ENCODE measurements around the gene PHF14.

GRCh38 chr7:10924370-10924769, 49.3 kb upstream of the PHF14 start:
- TF ChIP-seq, protein P1, sequence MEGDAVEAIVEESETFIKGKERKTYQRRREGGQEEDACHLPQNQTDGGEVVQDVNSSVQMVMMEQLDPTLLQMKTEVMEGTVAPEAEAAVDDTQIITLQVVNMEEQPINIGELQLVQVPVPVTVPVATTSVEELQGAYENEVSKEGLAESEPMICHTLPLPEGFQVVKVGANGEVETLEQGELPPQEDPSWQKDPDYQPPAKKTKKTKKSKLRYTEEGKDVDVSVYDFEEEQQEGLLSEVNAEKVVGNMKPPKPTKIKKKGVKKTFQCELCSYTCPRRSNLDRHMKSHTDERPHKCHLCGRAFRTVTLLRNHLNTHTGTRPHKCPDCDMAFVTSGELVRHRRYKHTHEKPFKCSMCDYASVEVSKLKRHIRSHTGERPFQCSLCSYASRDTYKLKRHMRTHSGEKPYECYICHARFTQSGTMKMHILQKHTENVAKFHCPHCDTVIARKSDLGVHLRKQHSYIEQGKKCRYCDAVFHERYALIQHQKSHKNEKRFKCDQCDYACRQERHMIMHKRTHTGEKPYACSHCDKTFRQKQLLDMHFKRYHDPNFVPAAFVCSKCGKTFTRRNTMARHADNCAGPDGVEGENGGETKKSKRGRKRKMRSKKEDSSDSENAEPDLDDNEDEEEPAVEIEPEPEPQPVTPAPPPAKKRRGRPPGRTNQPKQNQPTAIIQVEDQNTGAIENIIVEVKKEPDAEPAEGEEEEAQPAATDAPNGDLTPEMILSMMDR (IDR thresholded peaks at IDR 0.05) = no peak
- no peak for TF ChIP-seq POLR2A (IDR thresholded peaks at IDR 0.05)
- no peak for TF ChIP-seq POLR2AphosphoS5 (IDR thresholded peaks at IDR 0.05)
